ENCODE data around the gene AVEN. TPM values are rescaled to one million over a fixed set of nuclear protein-coding genes. Genes with fewer than 3 reads are reported as not detected.
A peak's percentile ranks its signal among the peaks of the same experiment; 100 is the strongest.

Gene AVEN
- total and polyA plus RNA-seq, 9 of the 15 experiments (the other 6 are each of a cell fraction or from before 2014, with no cell fraction given), result 1.5 to 6.4 (median 4.7) TPM

DNA sequence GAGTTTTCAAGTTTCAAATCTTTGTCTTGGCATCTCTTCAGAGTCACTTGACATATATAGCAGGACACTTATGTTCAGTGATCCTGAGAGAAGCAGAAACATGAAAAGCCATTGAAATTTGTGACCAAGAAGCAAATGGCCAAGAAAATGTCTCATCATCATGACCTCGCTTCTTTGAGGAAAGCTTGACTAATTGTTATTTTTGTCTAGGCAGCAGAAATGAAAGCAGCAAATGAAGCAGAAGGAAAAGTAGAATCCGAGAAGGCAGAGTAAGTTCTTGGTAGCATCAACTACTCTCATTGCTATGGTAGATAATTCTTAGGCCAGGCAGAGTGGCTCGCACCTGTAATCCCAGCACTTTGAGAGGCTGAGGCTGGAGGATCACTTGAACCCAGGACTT, 198.4 kb downstream of the AVEN start:
- in situ Hi-C loops (cut with MboI) (no loop called here), intact Hi-C loops (cut with micrococcal nuclease) (no loop called here)
- no peaks in the 10 kb centered on the region for H3K79me2 ChIP-seq (ENCODE audit: control insufficient read depth, insufficient read depth, low read length)
- FAIRE-seq (no peak), DNase-seq (ENCODE audit: extremely low read depth in 1 of 4, low spot score in 3 of 4) (no peak), ATAC-seq (no peak)
- no peaks in the 10 kb centered on the region for H3K9me1 ChIP-seq (ENCODE audit: control insufficient read depth, insufficient read depth, low read length)
- no peak overlapping the region for H3K4me2 ChIP-seq (ENCODE audit: insufficient read depth, low read length)
- no peaks in the 10 kb centered on the region; the same call in 1 of the 2 replicates for H4K20me1 ChIP-seq (replicated peaks; ENCODE audit: control insufficient read depth, insufficient read depth, low read length)
- peaks cover 7 to 14% of the 10 kb centered on the region in 2 experiments; a peak in 4 of 5 replicates for H3K27me3 ChIP-seq (ENCODE audit: control insufficient read depth in 2 of 2, insufficient read depth in 2 of 2, low read length in 2 of 2)
- no peak overlapping the region for H3K27ac ChIP-seq (ENCODE audit: extremely low read depth, low read depth, low read length)
- H3K9me3 ChIP-seq (replicated peaks; ENCODE audit: control insufficient read depth, insufficient read depth, low read depth, low read length), result no peaks in the 10 kb centered on the region
- no peaks in the 10 kb centered on the region for H3K36me3 ChIP-seq (ENCODE audit: control insufficient read depth, insufficient read depth, low read length)
- no peak overlapping the region for H3K4me3 ChIP-seq
- peak; percentile 68; the same call in 1 of the 2 replicates for TF ChIP-seq C11orf30 (IDR thresholded peaks at IDR 0.05; ENCODE audit: low read depth)
- TF ChIP-seq, protein P1, sequence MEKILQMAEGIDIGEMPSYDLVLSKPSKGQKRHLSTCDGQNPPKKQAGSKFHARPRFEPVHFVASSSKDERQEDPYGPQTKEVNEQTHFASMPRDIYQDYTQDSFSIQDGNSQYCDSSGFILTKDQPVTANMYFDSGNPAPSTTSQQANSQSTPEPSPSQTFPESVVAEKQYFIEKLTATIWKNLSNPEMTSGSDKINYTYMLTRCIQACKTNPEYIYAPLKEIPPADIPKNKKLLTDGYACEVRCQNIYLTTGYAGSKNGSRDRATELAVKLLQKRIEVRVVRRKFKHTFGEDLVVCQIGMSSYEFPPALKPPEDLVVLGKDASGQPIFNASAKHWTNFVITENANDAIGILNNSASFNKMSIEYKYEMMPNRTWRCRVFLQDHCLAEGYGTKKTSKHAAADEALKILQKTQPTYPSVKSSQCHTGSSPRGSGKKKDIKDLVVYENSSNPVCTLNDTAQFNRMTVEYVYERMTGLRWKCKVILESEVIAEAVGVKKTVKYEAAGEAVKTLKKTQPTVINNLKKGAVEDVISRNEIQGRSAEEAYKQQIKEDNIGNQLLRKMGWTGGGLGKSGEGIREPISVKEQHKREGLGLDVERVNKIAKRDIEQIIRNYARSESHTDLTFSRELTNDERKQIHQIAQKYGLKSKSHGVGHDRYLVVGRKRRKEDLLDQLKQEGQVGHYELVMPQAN (IDR thresholded peaks at IDR 0.05; ENCODE audit: borderline replicate concordance), result no peak
- peak; percentile 24; the same call in 1 of the 2 replicates for TF ChIP-seq MAFK (IDR thresholded peaks at IDR 0.05; ENCODE audit: low read length)
- peak; percentile 87 for TF ChIP-seq MAFG (tag; conservative IDR thresholded peaks at IDR 0.05)
- TF ChIP-seq, protein P2, sequence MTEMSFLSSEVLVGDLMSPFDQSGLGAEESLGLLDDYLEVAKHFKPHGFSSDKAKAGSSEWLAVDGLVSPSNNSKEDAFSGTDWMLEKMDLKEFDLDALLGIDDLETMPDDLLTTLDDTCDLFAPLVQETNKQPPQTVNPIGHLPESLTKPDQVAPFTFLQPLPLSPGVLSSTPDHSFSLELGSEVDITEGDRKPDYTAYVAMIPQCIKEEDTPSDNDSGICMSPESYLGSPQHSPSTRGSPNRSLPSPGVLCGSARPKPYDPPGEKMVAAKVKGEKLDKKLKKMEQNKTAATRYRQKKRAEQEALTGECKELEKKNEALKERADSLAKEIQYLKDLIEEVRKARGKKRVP (CRISPR knock-in tag; IDR thresholded peaks at IDR 0.05), result no peak
- TF ChIP-seq MTA1 (IDR thresholded peaks at IDR 0.05; ENCODE audit: borderline replicate concordance), result no peak
- no peak for TF ChIP-seq U2AF2 (optimal IDR thresholded peaks at IDR 0.05; ENCODE audit: low read depth, low read length)
- no peak for TF ChIP-seq ZNF197 (CRISPR knock-in tag; IDR thresholded peaks at IDR 0.05; ENCODE audit: low read depth)
- peak; percentile 87 for TF ChIP-seq ZNF316 (IDR thresholded peaks at IDR 0.05)
- TF ChIP-seq ZFP36 (IDR thresholded peaks at IDR 0.05; ENCODE audit: low read depth, low read length, partially characterized antibody), result no peak
- TF ChIP-seq, protein P3, sequence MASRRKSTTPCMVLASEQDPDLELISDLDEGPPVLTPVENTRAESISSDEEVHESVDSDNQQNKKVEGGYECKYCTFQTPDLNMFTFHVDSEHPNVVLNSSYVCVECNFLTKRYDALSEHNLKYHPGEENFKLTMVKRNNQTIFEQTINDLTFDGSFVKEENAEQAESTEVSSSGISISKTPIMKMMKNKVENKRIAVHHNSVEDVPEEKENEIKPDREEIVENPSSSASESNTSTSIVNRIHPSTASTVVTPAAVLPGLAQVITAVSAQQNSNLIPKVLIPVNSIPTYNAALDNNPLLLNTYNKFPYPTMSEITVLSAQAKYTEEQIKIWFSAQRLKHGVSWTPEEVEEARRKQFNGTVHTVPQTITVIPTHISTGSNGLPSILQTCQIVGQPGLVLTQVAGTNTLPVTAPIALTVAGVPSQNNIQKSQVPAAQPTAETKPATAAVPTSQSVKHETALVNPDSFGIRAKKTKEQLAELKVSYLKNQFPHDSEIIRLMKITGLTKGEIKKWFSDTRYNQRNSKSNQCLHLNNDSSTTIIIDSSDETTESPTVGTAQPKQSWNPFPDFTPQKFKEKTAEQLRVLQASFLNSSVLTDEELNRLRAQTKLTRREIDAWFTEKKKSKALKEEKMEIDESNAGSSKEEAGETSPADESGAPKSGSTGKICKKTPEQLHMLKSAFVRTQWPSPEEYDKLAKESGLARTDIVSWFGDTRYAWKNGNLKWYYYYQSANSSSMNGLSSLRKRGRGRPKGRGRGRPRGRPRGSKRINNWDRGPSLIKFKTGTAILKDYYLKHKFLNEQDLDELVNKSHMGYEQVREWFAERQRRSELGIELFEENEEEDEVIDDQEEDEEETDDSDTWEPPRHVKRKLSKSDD (conservative IDR thresholded peaks at IDR 0.05; ENCODE audit: low read length), result no peak
- ChIA-PET POLR2A (interaction anchor here (0.6 kb wide), 1 partner anchor 43 kb away, joined by 3 read pairs; no protein-coding TSS in a partner anchor), CTCF (ENCODE audit: low intra/inter-chr PET ratio) (no interaction called here)
- H2AFZ ChIP-seq (ENCODE audit: low read depth, low read length), result no peak overlapping the region
- BruUV-seq (replicated peaks), result no TSS peak
- WGBS (ENCODE audit: insufficient coverage, low coverage, missing lambda C conversion rate), result 0% methylated on average over 3 of the region's 3 CpGs
- no peak overlapping the region for H3K9ac ChIP-seq (ENCODE audit: insufficient read depth in 1 of 2, low read depth in 2 of 2, low read length in 2 of 2)
- H3K4me1 ChIP-seq (replicated peaks in 1 of 2; ENCODE audit: control insufficient read depth in 2 of 2, insufficient read depth in 2 of 2, low read length in 2 of 2), result no peaks in the 10 kb centered on the region
